HEK293 (cell line): ENCODE measurements around the gene ARL15.

Experiments
- CTCF ChIA-PET: fragments of 350-600 bp; formaldehyde crosslinking; extraction: SDS; loops from one replicate; lab custom pipeline; 2021; ENCODE audit warnings: antibody characterized with exemption; lab: Yijun Ruan, JAX
- POLR2A ChIA-PET: fragments of 300-600 bp; formaldehyde crosslinking; extraction: SDS; loops from one replicate; lab custom pipeline; 2020; ENCODE audit warnings: antibody characterized with exemption, inconsistent platforms; lab: Yijun Ruan, JAX
- H3K27ac ChIP-seq: fragments of 200-500 bp; sonication (Bioruptor generic); 2 replicates; pipeline ENCODE4 v1.5.1; 2014; ENCODE audit warnings: low read depth, low read length, control low read depth, inconsistent platforms; ENCODE audit errors: extremely low read depth
- H3K36me3 ChIP-seq, 2 experiments: fragments of 200-500 bp in 1 of 2; sonication (Bioruptor generic) in 1 of 2; 1 replicate in 1 of 2; 2 replicates in 1 of 2; pipeline ENCODE4 v1.5.1; 2014 to 2017; ENCODE audit warnings: inconsistent platforms in 2 of 2, low read length in 2 of 2; ENCODE audit not compliant: control insufficient read depth in 2 of 2, insufficient read depth in 1 of 2
- H3K4me1 ChIP-seq: fragments of 200-500 bp; sonication (Bioruptor generic); 2 replicates; pipeline ENCODE4 v1.5.1; 2014; ENCODE audit warnings: mild to moderate bottlenecking, low read length, inconsistent platforms; ENCODE audit not compliant: control insufficient read depth, insufficient read depth
- H3K4me3 ChIP-seq: 2 replicates; pipeline ENCODE4 v1.5.1; 2011; ENCODE audit warnings: low read depth, mild to moderate bottlenecking, control low read depth, low read length, moderate library complexity
- H3K9me3 ChIP-seq: fragments of 200-500 bp; sonication (Bioruptor generic); 2 replicates; pipeline ENCODE4 v1.5.1; 2014; ENCODE audit warnings: low read depth, low read length, inconsistent platforms; ENCODE audit not compliant: control insufficient read depth, insufficient read depth
- FEZF1 ChIP-seq: fragments of 450-650 bp; formaldehyde crosslinking; IDR thresholded peaks from 2 replicates; pipeline ENCODE4 v1.5.1; 2016; ENCODE audit warnings: missing biosample characterization, missing genetic modification characterization
- GLIS1 ChIP-seq: fragments of 450-650 bp; formaldehyde crosslinking; IDR thresholded peaks from 2 replicates; pipeline ENCODE4 v1.5.1; 2016; ENCODE audit warnings: missing biosample characterization, missing genetic modification characterization
- KLF8 ChIP-seq: fragments of 450-650 bp; formaldehyde crosslinking; IDR thresholded peaks from 2 replicates; pipeline ENCODE4 v1.5.1; 2016; ENCODE audit warnings: missing biosample characterization, missing genetic modification characterization
- PRDM1 ChIP-seq: fragments of 450-650 bp; formaldehyde crosslinking; IDR thresholded peaks from 2 replicates; pipeline ENCODE4; 2016; ENCODE audit warnings: missing biosample characterization, missing genetic modification characterization
- PRDM2 ChIP-seq: fragments of 450-650 bp; formaldehyde crosslinking; IDR thresholded peaks from 2 replicates; pipeline ENCODE4 v1.5.1; 2016; ENCODE audit warnings: missing biosample characterization, missing genetic modification characterization, borderline replicate concordance
- TSHZ1 ChIP-seq: fragments of 450-650 bp; formaldehyde crosslinking; IDR thresholded peaks from 2 replicates; pipeline ENCODE4 v1.5.1; 2016; ENCODE audit warnings: missing biosample characterization, missing genetic modification characterization, borderline replicate concordance
- WT1 ChIP-seq: fragments of 450-650 bp; formaldehyde crosslinking; IDR thresholded peaks from 2 replicates; pipeline ENCODE4 v1.5.1; 2016; ENCODE audit warnings: missing biosample characterization, missing genetic modification characterization
- ZBTB1 ChIP-seq: fragments of 450-650 bp; formaldehyde crosslinking; IDR thresholded peaks from 2 replicates; pipeline ENCODE4 v1.5.1; 2016; ENCODE audit warnings: missing biosample characterization, missing genetic modification characterization
- ZBTB20 ChIP-seq: fragments of 450-650 bp; formaldehyde crosslinking; IDR thresholded peaks from 2 replicates; pipeline ENCODE4 v1.5.1; 2016; ENCODE audit warnings: missing biosample characterization, missing genetic modification characterization
- ZBTB26 ChIP-seq: fragments of 450-650 bp; formaldehyde crosslinking; optimal IDR thresholded peaks from 2 replicates; pipeline ENCODE3; 2016; ENCODE audit warnings: missing biosample characterization, mild to moderate bottlenecking, missing genetic modification characterization
- ZNF10 ChIP-seq: fragments of 450-650 bp; formaldehyde crosslinking; IDR thresholded peaks from 2 replicates; pipeline ENCODE4 v1.5.1; 2017; ENCODE audit warnings: missing biosample characterization, missing genetic modification characterization
- ZNF274 ChIP-seq, 2 experiments: fragments of 200-500 bp in 1 of 2; fragments of 450-650 bp in 1 of 2; sonication (Bioruptor generic) in 1 of 2; formaldehyde crosslinking in 1 of 2; IDR thresholded peaks; 2 replicates each; pipeline versions ENCODE4 v1.5.1 to v1.6.1; 2014 to 2016; ENCODE audit warnings: borderline replicate concordance in 1 of 2, inconsistent platforms in 1 of 2, low read length in 1 of 2, missing biosample characterization in 1 of 2, missing genetic modification characterization in 1 of 2
- ZNF335 ChIP-seq: fragments of 450-650 bp; formaldehyde crosslinking; conservative IDR thresholded peaks from 2 replicates; pipeline ENCODE4 v1.5.1; 2016; ENCODE audit warnings: missing biosample characterization, missing genetic modification characterization
- ZNF341 ChIP-seq: fragments of 450-650 bp; formaldehyde crosslinking; IDR thresholded peaks from 2 replicates; pipeline ENCODE4; 2016; ENCODE audit warnings: low read depth, missing biosample characterization, missing genetic modification characterization
- ZNF362 ChIP-seq: fragments of 450-650 bp; formaldehyde crosslinking; IDR thresholded peaks from 2 replicates; pipeline ENCODE4 v1.5.1; 2016; ENCODE audit warnings: missing biosample characterization, missing genetic modification characterization
- ZNF664 ChIP-seq: fragments of 450-650 bp; formaldehyde crosslinking; IDR thresholded peaks from 2 replicates; pipeline ENCODE4 v1.5.1; 2016; ENCODE audit warnings: missing biosample characterization, missing genetic modification characterization

ARL15 gene

GRCh38 chr5:54311176-54311677 lies 854 bp upstream of the ARL15 start:
- H3K27ac ChIP-seq, result peak overlapping the region; percentile 86; the same call in 1 of the 2 replicates
- H3K36me3 ChIP-seq, result no peaks in the 10 kb centered on the region
- CTCF ChIA-PET, result interaction anchor here (0.5 to 2.5 kb wide), 14 partner anchors 11 to 833 kb away, joined by 3 to 12 read pairs (median 4); no protein-coding TSS in a partner anchor
- H3K4me3 ChIP-seq, result peak overlapping the region; percentile 97
- POLR2A ChIA-PET, result interaction anchor here (0.6 to 4.1 kb wide), 26 partner anchors 9 to 1504 kb away, joined by 3 to 49 read pairs (median 7); no protein-coding TSS in a partner anchor
- peaks cover 11% of the 10 kb centered on the region for H3K4me1 ChIP-seq
- no peaks in the 10 kb centered on the region for H3K9me3 ChIP-seq
- TF ChIP-seq ZNF362 (tag by site-specific recombination) (0 out of 2 replicates have a peak, but pooled peaks have one; percentile 18), KLF8 (tag by site-specific recombination) (no peak), ZBTB1 (tag by site-specific recombination) (no peak), WT1 (peak; percentile 65), TSHZ1 (no peak), ZNF335 (tag by site-specific recombination) (peak; percentile 53; the same call in 1 of the 2 replicates), ZNF664 (peak; percentile 46; the same call in 1 of the 2 replicates), ZNF10 (tag by site-specific recombination) (0 out of 2 replicates have a peak, but pooled peaks have one; percentile 9), PRDM1 (tag by site-specific recombination) (peak; percentile 65; the same call in 1 of the 2 replicates), FEZF1 (tag by site-specific recombination) (peak; percentile 79)

GRCh38 chr5:54309691-54310432 lies 511 bp downstream of the ARL15 start:
- no peaks in the 10 kb centered on the region for H3K36me3 ChIP-seq
- H3K27ac ChIP-seq, result peak overlapping the region; percentile 86
- POLR2A ChIA-PET, result interaction anchor here (0.6 to 4.1 kb wide), 45 partner anchors 8 to 1093 kb away, joined by 3 to 49 read pairs (median 5); no protein-coding TSS in a partner anchor
- H3K9me3 ChIP-seq, result no peaks in the 10 kb centered on the region
- H3K4me1 ChIP-seq, result peaks cover 11% of the 10 kb centered on the region
- peak overlapping the region; percentile 97 for H3K4me3 ChIP-seq
- CTCF ChIA-PET, result interaction anchor here (0.7 to 2.5 kb wide), 5 partner anchors 12 to 323 kb away, joined by 4 to 12 read pairs (median 9); no protein-coding TSS in a partner anchor
- TF ChIP-seq PRDM1 (tag by site-specific recombination) (peak; percentile 86), ZNF341 (tag by site-specific recombination) (peak; percentile 17), ZBTB20 (tag by site-specific recombination) (peak; percentile 27; the same call in 1 of the 2 replicates), GLIS1 (tag by site-specific recombination) (peak; percentile 36; the same call in 1 of the 2 replicates), ZNF335 (tag by site-specific recombination) (peak; percentile 12; the same call in 1 of the 2 replicates), PRDM2 (tag by site-specific recombination) (no peak), ZBTB26 (tag by site-specific recombination) (peak; percentile 63), ZNF274 (IDR thresholded peaks at IDR 0.05; ENCODE audit: low read length) (no peak), ZNF274 (tag by site-specific recombination; IDR thresholded peaks at IDR 0.05; ENCODE audit: borderline replicate concordance) (no peak)
